Spleen (tissue), 7 donors: Measurements from ENCODE around the gene NUP98.
"Not testable (repeated sequence)": the region's sequence is repeated elsewhere in the genome, so short reads cannot be mapped to it uniquely, and the experiment has no call there.

Source experiments
- CTCF ChIP-seq, 11 experiments: fragments of 200-600 bp in 7 of 11; fragments of 450-650 bp in 4 of 11; sonication (generic) in 4 of 11; IDR thresholded peaks in 8 of 11; conservative IDR thresholded peaks in 3 of 11; 1 replicate in 7 of 11; 2 replicates in 4 of 11; pipeline versions ENCODE4 v1.4.0 to v1.8.0; 2016 to 2021; ENCODE audit warnings: antibody characterized with exemption in 11 of 11, inconsistent platforms in 4 of 11, mild to moderate bottlenecking in 1 of 11
- POLR2AphosphoS5 ChIP-seq, 3 donors: sonication (generic); formaldehyde crosslinking; IDR thresholded peaks; one replicate each; pipeline ENCODE4 v1.5.1; 2017; ENCODE audit warnings: antibody characterized with exemption in 3 of 3
- donor health status: DM: no; HTN: no; CAD: no; lungs with moderate emphysema.
- donor health status: DM: no; HTN: no; CAD: no.
- donor health status: DM: no; HTN: no; CAD: no.

GRCh38 chr11:3643102-3643546, 154.2 kb downstream of the NUP98 start:
- not testable (repeated sequence) for TF ChIP-seq CTCF (IDR thresholded peaks at IDR 0.05 in 8 of 11, conservative IDR thresholded peaks at IDR 0.05 in 3 of 11); POLR2AphosphoS5 (IDR thresholded peaks at IDR 0.05)
